Amniotic epithelial cell (primary cell): Measurements from ENCODE around the gene CFAP69.

Experiments
- DNase-seq: peaks from one replicate; pipeline ENCODE4 v3.0.0-alpha.2; 2010; ENCODE audit warnings: low read depth

The CFAP69 gene

GRCh38 chr7:90244909-90245851, at the start of gene CFAP69:
TSS of gene CFAP69 (plus strand) at chr7:90245174. CDS start at chr7:90245425, 251 bp downstream.
- peak; percentile 73 for DNase-seq

GRCh38 chr7:90201500-90202195, 43.3 kb upstream of the CFAP69 start:
- no peak for DNase-seq

- DNase-seq, result no peak
Observed at GRCh38 chr7:90207956-90208355, 37.0 kb upstream of the CFAP69 start.

GRCh38 chr7:90209776-90210175, 35.2 kb upstream of the CFAP69 start:
- no peak for DNase-seq

- DNase-seq, result no peak
Observed at GRCh38 chr7:90210475-90210874, 34.5 kb upstream of the CFAP69 start.

- peak; percentile 11 for DNase-seq
Observed at GRCh38 chr7:90210981-90211380, 34.0 kb upstream of the CFAP69 start.

- DNase-seq, result peak; percentile 65
Observed at GRCh38 chr7:90211391-90212148, 33.4 kb upstream of the CFAP69 start, which contains the start of gene STEAP2. TSS of gene STEAP2 (plus strand) at chr7:90211740. CDS start at chr7:90225083, 13,343 bp downstream.

- DNase-seq, result no peak
Observed at GRCh38 chr7:90212149-90212495, 32.9 kb upstream of the CFAP69 start.

- DNase-seq, result no peak
Observed at GRCh38 chr7:90213521-90213920, 31.5 kb upstream of the CFAP69 start.

GRCh38 chr7:90216080-90216674, 28.8 kb upstream of the CFAP69 start:
- DNase-seq, result no peak

- DNase-seq, result no peak
Observed at GRCh38 chr7:90216771-90217170, 28.2 kb upstream of the CFAP69 start.

GRCh38 chr7:90222390-90222789, 22.6 kb upstream of the CFAP69 start:
- no peak for DNase-seq

GRCh38 chr7:90222811-90223725, 21.9 kb upstream of the CFAP69 start:
- no peak for DNase-seq

- DNase-seq, result no peak
Observed at GRCh38 chr7:90224195-90224594, 20.8 kb upstream of the CFAP69 start.

- no peak for DNase-seq
Observed at GRCh38 chr7:90225181-90225580, 19.8 kb upstream of the CFAP69 start.

GRCh38 chr7:90225601-90226000, 19.4 kb upstream of the CFAP69 start:
- DNase-seq, result no peak

GRCh38 chr7:90227259-90227658, 17.7 kb upstream of the CFAP69 start:
- DNase-seq, result no peak

GRCh38 chr7:90229682-90230081, 15.3 kb upstream of the CFAP69 start:
- DNase-seq, result no peak

GRCh38 chr7:90230834-90231233, 14.1 kb upstream of the CFAP69 start:
- DNase-seq, result no peak

- no peak for DNase-seq
Observed at GRCh38 chr7:90231304-90231703, 13.7 kb upstream of the CFAP69 start.

- DNase-seq, result no peak
Observed at GRCh38 chr7:90232430-90232829, 12.5 kb upstream of the CFAP69 start.
